Ovary (tissue), 3 donors: Measurements from ENCODE around the gene TCP11L1.

ENCODE experiments used
- CTCF ChIP-seq, 3 donors: fragments of 450-650 bp in 2 of 3; fragments of 200-600 bp in 1 of 3; IDR thresholded peaks; one replicate each; pipeline versions ENCODE4 v1.5.1 to v1.8.0; 2016 to 2022; ENCODE audit warnings: antibody characterized with exemption in 3 of 3, mild to moderate bottlenecking in 1 of 3
- EP300 ChIP-seq: sonication (generic); formaldehyde crosslinking; IDR thresholded peaks from one replicate; pipeline ENCODE4 v1.6.1; 2017; ENCODE audit warnings: antibody characterized with exemption
- donor health status: DM: no; HTN: no; CAD: no.

GRCh38 chr11:33017478-33017877 lies 21.9 kb upstream of the TCP11L1 start:
- TF ChIP-seq EP300 (no peak), CTCF (IDR thresholded peaks at IDR 0.05) (no peak)
